Brain microvascular endothelial cell (primary cell): Measurements from ENCODE around the gene FSTL4.

Experiments
- DNase-seq: peaks from one replicate; pipeline ENCODE4 v3.0.0-alpha.2; 2020
- H3K27ac ChIP-seq: fragments of 250-450 bp; sonication (Bioruptor Pico); 2 replicates; pipeline ENCODE4 v1.5.1; 2020; ENCODE audit warnings: mild to moderate bottlenecking, moderate library complexity
- H3K27me3 ChIP-seq: fragments of 250-450 bp; sonication (Bioruptor Pico); replicated peaks from 2 replicates; pipeline ENCODE4 v1.5.1; 2020; ENCODE audit warnings: mild to moderate bottlenecking
- H3K36me3 ChIP-seq: fragments of 250-450 bp; sonication (Bioruptor Pico); replicated peaks from 2 replicates; pipeline ENCODE4 v1.5.1; 2020; ENCODE audit warnings: mild to moderate bottlenecking
- H3K4me3 ChIP-seq: 2 replicates; pipeline ENCODE4 v1.5.1; 2011; ENCODE audit warnings: low read depth, mild to moderate bottlenecking, control low read depth, low read length, moderate library complexity
- CTCF ChIP-seq: IDR thresholded peaks from 2 replicates; pipeline ENCODE4 v1.5.1; 2011; ENCODE audit warnings: low read depth, mild to moderate bottlenecking, moderate library complexity, low read length, control low read depth, inconsistent platforms; ENCODE audit errors: missing control alignments
- in situ Hi-C: cut with HindIII; loops from 2 replicates; pipeline ENCODE4 v1.10.0; 2017; ENCODE audit warnings: low sequenced_read_pairs, low pct_ligation_motif_present

The FSTL4 gene

GRCh38 chr5:133238426-133239205 is 373.7 kb downstream of the FSTL4 start:
- Histone ChIP-seq H3K4me3 (no peak overlapping the region), H3K36me3 (no peaks in the 10 kb centered on the region), H3K27me3 (no peaks in the 10 kb centered on the region), H3K27ac (no peak overlapping the region)
- DNase-seq, result no peak
- in situ Hi-C loops, result no loop called here
- TF ChIP-seq CTCF, result no peak

GRCh38 chr5:133236976-133237375 is 375.4 kb downstream of the FSTL4 start:
- in situ Hi-C loops, result no loop called here
- no peaks in the 10 kb centered on the region for H3K27me3 ChIP-seq
- no peak for TF ChIP-seq CTCF
- H3K27ac ChIP-seq, result no peak overlapping the region
- DNase-seq, result no peak
- H3K4me3 ChIP-seq, result no peak overlapping the region
- H3K36me3 ChIP-seq, result no peaks in the 10 kb centered on the region

- H3K4me3 ChIP-seq, result no peak overlapping the region
- no peak overlapping the region for H3K27ac ChIP-seq
- no peak for TF ChIP-seq CTCF
- no peaks in the 10 kb centered on the region for H3K36me3 ChIP-seq
- DNase-seq, result no peak
- no peaks in the 10 kb centered on the region for H3K27me3 ChIP-seq
- in situ Hi-C loops, result no loop called here
Observed at GRCh38 chr5:133236541-133236951, 375.8 kb downstream of the FSTL4 start.

- no peak for DNase-seq
- in situ Hi-C loops, result no loop called here
Observed at GRCh38 chr5:133235696-133236426, 376.5 kb downstream of the FSTL4 start.

GRCh38 chr5:133234911-133235310 is 377.4 kb downstream of the FSTL4 start:
- Histone ChIP-seq H3K27me3 (no peaks in the 10 kb centered on the region), H3K4me3 (no peak overlapping the region), H3K27ac (no peak overlapping the region), H3K36me3 (no peaks in the 10 kb centered on the region)
- TF ChIP-seq CTCF, result no peak
- no peak for DNase-seq
- in situ Hi-C loops, result no loop called here

More at GRCh38 chr5:133235696-133236426, 376.5 kb downstream of the FSTL4 start:
- Histone ChIP-seq H3K27me3 (no peaks in the 10 kb centered on the region), H3K4me3 (no peak overlapping the region), H3K36me3 (no peaks in the 10 kb centered on the region), H3K27ac (no peak overlapping the region)
- no peak for TF ChIP-seq CTCF

GRCh38 chr5:133234273-133234672 is 378.1 kb downstream of the FSTL4 start:
- Histone ChIP-seq H3K27ac (no peak overlapping the region), H3K36me3 (no peaks in the 10 kb centered on the region), H3K4me3 (no peak overlapping the region), H3K27me3 (no peaks in the 10 kb centered on the region)
- in situ Hi-C loops, result no loop called here
- TF ChIP-seq CTCF, result no peak
- DNase-seq, result no peak
